MCF 10A (cell line): ENCODE measurements around the gene PEX14. TPM values are rescaled to one million over a fixed set of nuclear protein-coding genes. Genes with fewer than 3 reads are reported as not detected.

Source experiments
- BruUV-seq: library from RNA; stranded (reverse); fragments of 400-500 nt; replicated peaks from 2 replicates; lab custom pipeline; 2021; lab: Mats Ljungman, UMichigan
- CTCF ChIA-PET: fragments of 300-600 bp; sonication (Branson Sonifier 250); formaldehyde crosslinking; extraction: SDS; loops from one replicate; lab custom pipeline; 2021; ENCODE audit warnings: antibody characterized with exemption, inconsistent platforms; lab: Yijun Ruan, JAX
- POLR2A ChIA-PET: fragments of 300-600, 350-650 bp; sonication (Branson Sonifier 250); formaldehyde crosslinking; extraction: SDS; loops from one replicate; lab custom pipeline; 2020; ENCODE audit warnings: antibody characterized with exemption, inconsistent platforms; lab: Yijun Ruan, JAX
- DNase-seq: peaks from one replicate; pipeline ENCODE4 v3.0.0-alpha.2; 2018; ENCODE audit not compliant: unreplicated experiment
- H3K27ac Mint-ChIP-seq: one replicate; pipeline ENCODE4 v1.8.0; 2022; ENCODE audit warnings: mild to moderate bottlenecking, low read depth, mixed read lengths; ENCODE audit not compliant: unreplicated experiment
- H3K27me3 Mint-ChIP-seq: one replicate; pipeline ENCODE4 v1.8.0; 2022; ENCODE audit warnings: mixed read lengths; ENCODE audit not compliant: insufficient read depth, unreplicated experiment
- H3K36me3 Mint-ChIP-seq: one replicate; pipeline ENCODE4 v1.8.0; 2022; ENCODE audit warnings: mild to moderate bottlenecking, moderate library complexity, mixed read lengths; ENCODE audit not compliant: insufficient read depth, unreplicated experiment
- H3K4me1 Mint-ChIP-seq: one replicate; pipeline ENCODE4 v1.8.0; 2022; ENCODE audit warnings: mixed read lengths; ENCODE audit not compliant: insufficient read depth, unreplicated experiment
- H3K4me3 Mint-ChIP-seq: one replicate; pipeline ENCODE4 v1.8.0; 2022; ENCODE audit warnings: mild to moderate bottlenecking, moderate library complexity, mixed read lengths; ENCODE audit not compliant: unreplicated experiment
- H3K9me3 Mint-ChIP-seq: one replicate; pipeline ENCODE4 v1.8.0; 2022; ENCODE audit warnings: mixed read lengths; ENCODE audit not compliant: unreplicated experiment
- intact Hi-C: fragments of 100-400 bp; cut with micrococcal nuclease; formaldehyde crosslinking; loops from 2 replicates; pipeline ENCODE4 v1.14.1; 2022
- total RNA-seq: library from RNA; stranded (reverse); gene quantifications from 2 replicates; pipeline ENCODE4 v1.2.3, GENCODE V29; 2022
- TF ChIP-seq, protein P1 (sequence below): fragments of 200-600 bp; IDR thresholded peaks from one replicate; pipeline ENCODE4 v1.8.0; 2022; ENCODE audit warnings: antibody characterized with exemption, mild to moderate bottlenecking; ENCODE audit not compliant: unreplicated experiment

The PEX14 gene
- total RNA-seq, 1 experiment from 2014 or later: 22.2 TPM

GRCh38 chr1:10637400-10637799 is 162.7 kb downstream of the PEX14 start:
- POLR2A ChIA-PET: interaction anchor here (1.1 to 1.5 kb wide), 2 partner anchors 82 to 264 kb away, joined by 3 read pairs; no protein-coding TSS in a partner anchor
- no TSS peak for BruUV-seq
- intact Hi-C loops: loop anchor here (5.0 kb wide), 1 partner anchor 125 kb away; no protein-coding TSS in a partner anchor

DNA sequence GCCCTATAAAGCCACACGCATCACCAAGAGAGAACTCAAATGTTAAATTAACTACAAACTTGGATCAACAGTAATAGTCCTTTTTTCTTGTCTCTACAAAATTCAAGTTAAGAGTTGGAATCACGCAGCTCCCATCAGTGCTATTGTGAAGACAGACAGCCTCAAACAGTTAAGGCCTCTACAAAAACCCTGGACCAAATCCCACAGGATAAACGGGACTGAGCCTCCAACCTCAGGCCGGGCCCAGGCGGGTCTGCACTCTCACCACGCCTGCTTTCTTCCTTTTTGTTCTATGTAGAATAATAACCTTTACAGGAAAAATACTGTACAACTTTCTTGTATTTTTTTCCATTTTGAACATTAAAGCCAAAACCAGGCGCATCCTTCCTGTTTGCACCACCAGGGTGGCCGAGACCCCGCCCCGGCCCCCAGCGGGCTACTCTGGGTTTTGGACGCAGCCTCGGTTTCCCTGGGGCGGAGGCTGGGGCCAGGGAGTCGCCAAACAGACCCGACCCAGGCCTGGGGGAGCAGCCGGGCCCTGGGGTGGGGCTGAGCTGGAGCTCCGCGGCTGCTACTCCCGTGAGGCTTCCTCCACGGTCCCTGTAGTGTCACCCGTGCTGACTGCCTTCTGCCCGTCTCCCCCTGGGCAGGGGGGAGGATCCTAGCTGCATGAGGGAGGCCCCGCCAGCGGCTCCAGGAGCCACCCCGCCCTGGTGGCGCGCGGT is 163.2 kb downstream of the PEX14 start:
- Mint-ChIP-seq H3K4me3 (no peak overlapping the region), H3K36me3 (peaks cover 5% of the 10 kb centered on the region), H3K4me1 (peaks cover 10% of the 10 kb centered on the region), H3K27ac (no peak overlapping the region), H3K9me3 (no peaks in the 10 kb centered on the region), H3K27me3 (no peaks in the 10 kb centered on the region)
- ChIA-PET POLR2A (no interaction called here), CTCF (no interaction called here)
- BruUV-seq: no TSS peak
- no peak for DNase-seq
- TF ChIP-seq, protein P1, sequence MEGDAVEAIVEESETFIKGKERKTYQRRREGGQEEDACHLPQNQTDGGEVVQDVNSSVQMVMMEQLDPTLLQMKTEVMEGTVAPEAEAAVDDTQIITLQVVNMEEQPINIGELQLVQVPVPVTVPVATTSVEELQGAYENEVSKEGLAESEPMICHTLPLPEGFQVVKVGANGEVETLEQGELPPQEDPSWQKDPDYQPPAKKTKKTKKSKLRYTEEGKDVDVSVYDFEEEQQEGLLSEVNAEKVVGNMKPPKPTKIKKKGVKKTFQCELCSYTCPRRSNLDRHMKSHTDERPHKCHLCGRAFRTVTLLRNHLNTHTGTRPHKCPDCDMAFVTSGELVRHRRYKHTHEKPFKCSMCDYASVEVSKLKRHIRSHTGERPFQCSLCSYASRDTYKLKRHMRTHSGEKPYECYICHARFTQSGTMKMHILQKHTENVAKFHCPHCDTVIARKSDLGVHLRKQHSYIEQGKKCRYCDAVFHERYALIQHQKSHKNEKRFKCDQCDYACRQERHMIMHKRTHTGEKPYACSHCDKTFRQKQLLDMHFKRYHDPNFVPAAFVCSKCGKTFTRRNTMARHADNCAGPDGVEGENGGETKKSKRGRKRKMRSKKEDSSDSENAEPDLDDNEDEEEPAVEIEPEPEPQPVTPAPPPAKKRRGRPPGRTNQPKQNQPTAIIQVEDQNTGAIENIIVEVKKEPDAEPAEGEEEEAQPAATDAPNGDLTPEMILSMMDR: no peak
- intact Hi-C loops: loop anchor here (5.0 kb wide), 1 partner anchor 126 kb away; no protein-coding TSS in a partner anchor

More at GRCh38 chr1:10637400-10637799, 162.7 kb downstream of the PEX14 start:
- H3K4me3 Mint-ChIP-seq: no peak overlapping the region
- TF ChIP-seq, protein P1: no peak
- H3K27me3 Mint-ChIP-seq: no peaks in the 10 kb centered on the region
- CTCF ChIA-PET: no interaction called here
- H3K36me3 Mint-ChIP-seq: peaks cover 5% of the 10 kb centered on the region
- H3K27ac Mint-ChIP-seq: no peak overlapping the region
- DNase-seq: no peak
- H3K4me1 Mint-ChIP-seq: peaks cover 10% of the 10 kb centered on the region
- no peaks in the 10 kb centered on the region for H3K9me3 Mint-ChIP-seq

- no peak for DNase-seq
- ChIA-PET CTCF (no interaction called here), POLR2A (no interaction called here)
- TF ChIP-seq, protein P1: no peak
- H3K36me3 Mint-ChIP-seq: peaks cover 5% of the 10 kb centered on the region
- H3K4me3 Mint-ChIP-seq: no peak overlapping the region
- no peaks in the 10 kb centered on the region for H3K27me3 Mint-ChIP-seq
- no TSS peak for BruUV-seq
- H3K9me3 Mint-ChIP-seq: no peaks in the 10 kb centered on the region
- peaks cover 10% of the 10 kb centered on the region for H3K4me1 Mint-ChIP-seq
- no peak overlapping the region for H3K27ac Mint-ChIP-seq
- intact Hi-C loops: loop anchor here (5.0 kb wide), 1 partner anchor 126 kb away; no protein-coding TSS in a partner anchor
Observed at GRCh38 chr1:10638559-10639005, 163.8 kb downstream of the PEX14 start.

- CTCF ChIA-PET: no interaction called here
Observed at GRCh38 chr1:10639011-10639774, 164.4 kb downstream of the PEX14 start.

More at GRCh38 chr1:10639011-10639774, 164.4 kb downstream of the PEX14 start:
- no peak for DNase-seq
- Mint-ChIP-seq H3K36me3 (peaks cover 5% of the 10 kb centered on the region), H3K27me3 (no peaks in the 10 kb centered on the region), H3K4me3 (no peak overlapping the region), H3K4me1 (peaks cover 12% of the 10 kb centered on the region), H3K27ac (no peak overlapping the region), H3K9me3 (no peaks in the 10 kb centered on the region)
- BruUV-seq: no TSS peak
- POLR2A ChIA-PET: interaction anchor here (0.9 kb wide), 1 partner anchor 15 kb away, joined by 3 read pairs; no protein-coding TSS in a partner anchor
- intact Hi-C loops: loop anchor here (5.0 kb wide), 1 partner anchor 127 kb away; no protein-coding TSS in a partner anchor
- TF ChIP-seq, protein P1: no peak
